A673 (cell line): Measurements from ENCODE around the gene ATP5IF1. TPM values are rescaled to one million over a fixed set of nuclear protein-coding genes. Genes with fewer than 3 reads are reported as not detected.
A peak's percentile ranks its signal among the peaks of the same experiment; 100 is the strongest.

ENCODE experiments used
- Bru-seq: library from RNA; stranded (reverse); fragments of 400-500 nt; gene quantifications from one replicate; lab custom pipeline; 2021; lab: Mats Ljungman, UMichigan
- BruChase-seq, 2 experiments: library from RNA; stranded (reverse); fragments of 400-500 nt; gene quantifications; one replicate each; lab custom pipeline; 2021; lab: Mats Ljungman, UMichigan
- BruUV-seq: library from RNA; stranded (reverse); fragments of 400-500 nt; replicated peaks from 2 replicates; lab custom pipeline; 2021; lab: Mats Ljungman, UMichigan
- CTCF ChIA-PET: fragments of 300-600 bp; sonication (Branson Sonifier 250); formaldehyde crosslinking; loops from one replicate; lab custom pipeline; 2022; ENCODE audit warnings: antibody characterized with exemption; lab: Charles Lee
- POLR2A ChIA-PET: fragments of 300-600 bp; sonication (Branson Sonifier 250); formaldehyde crosslinking; loops from one replicate; lab custom pipeline; 2022; ENCODE audit warnings: antibody characterized with exemption; ENCODE audit not compliant: low non-redundant PET; lab: Charles Lee
- DNase-seq: peaks from one replicate; pipeline ENCODE4 v3.0.0-alpha.2; 2015; ENCODE audit warnings: low spot score
- H3K27ac ChIP-seq: fragments of 200-600 bp; sonication (generic); 2 replicates; pipeline ENCODE4 v1.5.1; 2016; ENCODE audit warnings: mixed run types, low read depth, mild to moderate bottlenecking, mixed read lengths, antibody characterized with exemption, low read length; ENCODE audit not compliant: poor library complexity, severe bottlenecking
- H3K27me3 ChIP-seq: fragments of 200-600 bp; sonication (generic); replicated peaks from 2 replicates; pipeline ENCODE4 v1.6.1; 2017; ENCODE audit warnings: mixed run types, low read depth, mild to moderate bottlenecking, mixed read lengths, antibody characterized with exemption, low read length; ENCODE audit not compliant: insufficient read depth, poor library complexity
- H3K36me3 ChIP-seq: fragments of 200-600 bp; sonication (generic); 2 replicates; pipeline ENCODE4 v1.6.1; 2016; ENCODE audit warnings: mixed run types, mild to moderate bottlenecking, mixed read lengths, antibody characterized with exemption, low read length; ENCODE audit not compliant: insufficient read depth, poor library complexity, severe bottlenecking
- H3K4me1 ChIP-seq: fragments of 200-600 bp; sonication (generic); 2 replicates; pipeline ENCODE4 v1.6.1; 2017; ENCODE audit warnings: mixed run types, mild to moderate bottlenecking, mixed read lengths, antibody characterized with exemption, low read length; ENCODE audit not compliant: insufficient read depth, poor library complexity, severe bottlenecking
- H3K4me3 ChIP-seq: fragments of 200-600 bp; sonication (generic); 2 replicates; pipeline ENCODE4 v1.5.1; 2016; ENCODE audit warnings: low read depth, mixed run types, mild to moderate bottlenecking, mixed read lengths, low read length; ENCODE audit not compliant: poor library complexity, severe bottlenecking
- H3K9me3 ChIP-seq: fragments of 200-600 bp; sonication (generic); 2 replicates; pipeline ENCODE4 v1.6.1; 2016; ENCODE audit warnings: mixed run types, low read depth, mild to moderate bottlenecking, mixed read lengths, antibody characterized with exemption, low read length; ENCODE audit not compliant: poor library complexity, severe bottlenecking
- EZH2 ChIP-seq: fragments of 200-600 bp; sonication (generic); IDR thresholded peaks from 2 replicates; pipeline ENCODE4 v1.6.1; 2017; ENCODE audit warnings: borderline replicate concordance, low read depth, mild to moderate bottlenecking, mixed read lengths, antibody characterized with exemption, low read length; ENCODE audit not compliant: poor library complexity, severe bottlenecking
- intact Hi-C: fragments of 100-400 bp; cut with micrococcal nuclease; formaldehyde crosslinking; loops from one replicate; pipeline ENCODE4 v1.10.0; 2022; ENCODE audit not compliant: unreplicated experiment
- long read RNA-seq: library from polyadenylated mRNA; stranded (forward); transcript quantifications from one replicate; pipeline ENCODE4 v2.0.0, GENCODE V29; 2022
- total RNA-seq: library from RNA; stranded (reverse); gene quantifications from 2 replicates; pipeline ENCODE4 v1.2.3, GENCODE V29; 2021
- TF ChIP-seq, protein P1 (sequence below): fragments of 300-800, 200-600 bp; sonication (generic); conservative IDR thresholded peaks from 2 replicates; pipeline ENCODE4 v1.5.1; 2017; ENCODE audit warnings: low read depth, mild to moderate bottlenecking, antibody characterized with exemption, low read length, moderate library complexity, mixed read lengths

ATP5IF1 gene
- total RNA-seq (144 and 158 TPM in 2 replicates), Bru-seq, nascent RNA (percentile 66 among the genes with signal in this experiment), BruChase-seq, experiment 1, labeled RNA remaining after a 2-hour chase (percentile 66 among the genes with signal in this experiment), BruChase-seq, experiment 2, labeled RNA remaining after a 6-hour chase (percentile 76 among the genes with signal in this experiment)
- long read RNA-seq, transcript ATP5IF1-202 (2 exons, 1,855 nt) = minor isoform, 49 of 186 reads
- long read RNA-seq, transcript ATP5IF1-201 (3 exons, 494 nt) = major isoform, 116 of 186 reads
- long read RNA-seq, partial matches to known transcripts = 0 of 186 reads
- long read RNA-seq, other reads (novel, unspliced or antisense) = 17 of 186 reads

GRCh38 chr1:28235755-28236655 is at the start of gene ATP5IF1:
ATP5IF1 (plus strand) TSS chr1:28236124; CDS start chr1:28236184, 60 bp downstream.
- Histone ChIP-seq H3K9me3 (no peaks in the 10 kb centered on the region), H3K36me3 (peaks cover 7% of the 10 kb centered on the region), H3K27ac (peak within 1 kb of the TSS; percentile 82), H3K4me3 (peak within 1 kb of the TSS; percentile 97), H3K27me3 (no peaks in the 10 kb centered on the region), H3K4me1 (peaks cover 5% of the 10 kb centered on the region)
- intact Hi-C loops = no loop called here
- DNase-seq = peak; percentile 99
- POLR2A ChIA-PET = interaction anchor here (0.6 kb wide), 1 partner anchor 26 kb away, joined by 13 read pairs; no protein-coding TSS in a partner anchor
- no peak for TF ChIP-seq EZH2
- TF ChIP-seq, protein P1, sequence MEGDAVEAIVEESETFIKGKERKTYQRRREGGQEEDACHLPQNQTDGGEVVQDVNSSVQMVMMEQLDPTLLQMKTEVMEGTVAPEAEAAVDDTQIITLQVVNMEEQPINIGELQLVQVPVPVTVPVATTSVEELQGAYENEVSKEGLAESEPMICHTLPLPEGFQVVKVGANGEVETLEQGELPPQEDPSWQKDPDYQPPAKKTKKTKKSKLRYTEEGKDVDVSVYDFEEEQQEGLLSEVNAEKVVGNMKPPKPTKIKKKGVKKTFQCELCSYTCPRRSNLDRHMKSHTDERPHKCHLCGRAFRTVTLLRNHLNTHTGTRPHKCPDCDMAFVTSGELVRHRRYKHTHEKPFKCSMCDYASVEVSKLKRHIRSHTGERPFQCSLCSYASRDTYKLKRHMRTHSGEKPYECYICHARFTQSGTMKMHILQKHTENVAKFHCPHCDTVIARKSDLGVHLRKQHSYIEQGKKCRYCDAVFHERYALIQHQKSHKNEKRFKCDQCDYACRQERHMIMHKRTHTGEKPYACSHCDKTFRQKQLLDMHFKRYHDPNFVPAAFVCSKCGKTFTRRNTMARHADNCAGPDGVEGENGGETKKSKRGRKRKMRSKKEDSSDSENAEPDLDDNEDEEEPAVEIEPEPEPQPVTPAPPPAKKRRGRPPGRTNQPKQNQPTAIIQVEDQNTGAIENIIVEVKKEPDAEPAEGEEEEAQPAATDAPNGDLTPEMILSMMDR = no peak
- BruUV-seq = no TSS peak
- CTCF ChIA-PET = interaction anchor here (0.7 to 1.3 kb wide), 3 partner anchors 13 to 174 kb away, joined by 7 read pairs; no protein-coding TSS in a partner anchor

- BruUV-seq = no TSS peak
- no peak overlapping the region for H3K27ac ChIP-seq
- TF ChIP-seq EZH2 = no peak
- TF ChIP-seq, protein P1 = no peak
- H3K9me3 ChIP-seq = no peaks in the 10 kb centered on the region
- no peaks in the 10 kb centered on the region for H3K36me3 ChIP-seq
- no peak overlapping the region for H3K4me3 ChIP-seq
- H3K4me1 ChIP-seq = no peaks in the 10 kb centered on the region
- no peak for DNase-seq
- POLR2A ChIA-PET = no interaction called here
- no peaks in the 10 kb centered on the region for H3K27me3 ChIP-seq
- CTCF ChIA-PET = no interaction called here
- intact Hi-C loops = no loop called here
Measured at GRCh38 chr1:28190337-28190979, 45.5 kb upstream of the ATP5IF1 start.
